HG03139 (cell line): ENCODE data around the gene MEDAG.
"Not testable (repeated sequence)": the region's sequence is repeated elsewhere in the genome, so short reads cannot be mapped to it uniquely, and the experiment has no call there.

ENCODE experiments used
- ATAC-seq: cut with Tn5 transposase; IDR thresholded peaks from one replicate; pipeline ENCODE4 v1.9.1; 2021; ENCODE audit not compliant: unreplicated experiment

Gene MEDAG

GRCh38 chr13:30906411-30907051, 460 bp downstream of the MEDAG start:
- no peak for ATAC-seq

GRCh38 chr13:30907121-30907861, 1.2 kb downstream of the MEDAG start:
- ATAC-seq = no peak

GRCh38 chr13:30908416-30908980, 2.4 kb downstream of the MEDAG start:
- no peak for ATAC-seq

GRCh38 chr13:30910676-30911075, 4.6 kb downstream of the MEDAG start:
- ATAC-seq = no peak

GRCh38 chr13:30915691-30916541, 9.8 kb downstream of the MEDAG start:
- ATAC-seq = no peak

GRCh38 chr13:30916991-30917390, 10.9 kb downstream of the MEDAG start:
- ATAC-seq = no peak

GRCh38 chr13:30918662-30919405, 12.8 kb downstream of the MEDAG start:
- no peak for ATAC-seq

GRCh38 chr13:30920162-30920909, 14.3 kb downstream of the MEDAG start:
- no peak for ATAC-seq

- ATAC-seq = no peak
Measured at GRCh38 chr13:30923418-30923817, 17.3 kb downstream of the MEDAG start.

GRCh38 chr13:30924721-30925120, 18.6 kb downstream of the MEDAG start:
- ATAC-seq = no peak

GRCh38 chr13:30925429-30925828, 19.4 kb downstream of the MEDAG start:
- no peak for ATAC-seq

GRCh38 chr13:30926781-30927180, 20.7 kb downstream of the MEDAG start:
- no peak for ATAC-seq

- not testable (repeated sequence) for ATAC-seq
Measured at GRCh38 chr13:30927188-30927587, 21.1 kb downstream of the MEDAG start.

- no peak for ATAC-seq
Measured at GRCh38 chr13:30927595-30927994, 21.5 kb downstream of the MEDAG start.

- ATAC-seq = no peak
Measured at GRCh38 chr13:30928978-30929377, 22.9 kb downstream of the MEDAG start.

GRCh38 chr13:30932481-30933353, 26.6 kb downstream of the MEDAG start, which contains the start of gene TEX26:
TSS of gene TEX26 (plus strand) at chr13:30932656. CDS start at chr13:30932716, 60 bp downstream.
- ATAC-seq = no peak

GRCh38 chr13:30933354-30933670, 27.2 kb downstream of the MEDAG start:
- ATAC-seq = no peak

- no peak for ATAC-seq
Measured at GRCh38 chr13:30934381-30934780, 28.3 kb downstream of the MEDAG start.

GRCh38 chr13:30934803-30935202, 28.7 kb downstream of the MEDAG start:
- no peak for ATAC-seq
